MM.1S (cell line): ENCODE results near the gene C16orf78.

Experiments used
- EZH2 ChIP-seq: fragments of 300-600 bp; sonication (generic); optimal IDR thresholded peaks from 2 replicates; pipeline ENCODE3; 2017; ENCODE audit warnings: low read depth, mild to moderate bottlenecking, antibody characterized with exemption, low read length, mixed read lengths
- TF ChIP-seq, protein P1 (sequence below): fragments of 300-600 bp; sonication (generic); IDR thresholded peaks from 2 replicates; pipeline ENCODE4 v1.5.1; 2016; ENCODE audit warnings: antibody characterized with exemption, low read length, mixed read lengths

DNA sequence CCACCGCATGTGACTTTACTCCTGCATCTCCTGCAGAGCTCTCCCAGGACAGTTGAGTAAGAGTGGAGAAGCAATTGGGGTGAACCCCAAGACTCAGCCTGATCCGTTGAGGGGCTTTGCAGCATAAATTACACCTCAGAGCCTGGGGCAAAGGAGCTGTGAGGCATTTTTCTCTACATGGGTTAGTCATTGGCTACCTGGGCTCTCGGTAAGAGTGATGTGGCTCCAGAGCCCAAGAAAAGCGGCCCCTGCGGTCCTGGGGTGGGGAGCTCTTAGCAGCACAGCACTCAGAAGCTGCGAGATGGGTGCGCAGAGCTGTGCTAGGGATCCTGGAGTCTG, 40.4 kb upstream of the C16orf78 start:
- TF ChIP-seq, protein P1, sequence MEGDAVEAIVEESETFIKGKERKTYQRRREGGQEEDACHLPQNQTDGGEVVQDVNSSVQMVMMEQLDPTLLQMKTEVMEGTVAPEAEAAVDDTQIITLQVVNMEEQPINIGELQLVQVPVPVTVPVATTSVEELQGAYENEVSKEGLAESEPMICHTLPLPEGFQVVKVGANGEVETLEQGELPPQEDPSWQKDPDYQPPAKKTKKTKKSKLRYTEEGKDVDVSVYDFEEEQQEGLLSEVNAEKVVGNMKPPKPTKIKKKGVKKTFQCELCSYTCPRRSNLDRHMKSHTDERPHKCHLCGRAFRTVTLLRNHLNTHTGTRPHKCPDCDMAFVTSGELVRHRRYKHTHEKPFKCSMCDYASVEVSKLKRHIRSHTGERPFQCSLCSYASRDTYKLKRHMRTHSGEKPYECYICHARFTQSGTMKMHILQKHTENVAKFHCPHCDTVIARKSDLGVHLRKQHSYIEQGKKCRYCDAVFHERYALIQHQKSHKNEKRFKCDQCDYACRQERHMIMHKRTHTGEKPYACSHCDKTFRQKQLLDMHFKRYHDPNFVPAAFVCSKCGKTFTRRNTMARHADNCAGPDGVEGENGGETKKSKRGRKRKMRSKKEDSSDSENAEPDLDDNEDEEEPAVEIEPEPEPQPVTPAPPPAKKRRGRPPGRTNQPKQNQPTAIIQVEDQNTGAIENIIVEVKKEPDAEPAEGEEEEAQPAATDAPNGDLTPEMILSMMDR = no peak
- no peak for TF ChIP-seq EZH2
